ENCODE results near the gene MRPL53.

The MRPL53 gene

DNA sequence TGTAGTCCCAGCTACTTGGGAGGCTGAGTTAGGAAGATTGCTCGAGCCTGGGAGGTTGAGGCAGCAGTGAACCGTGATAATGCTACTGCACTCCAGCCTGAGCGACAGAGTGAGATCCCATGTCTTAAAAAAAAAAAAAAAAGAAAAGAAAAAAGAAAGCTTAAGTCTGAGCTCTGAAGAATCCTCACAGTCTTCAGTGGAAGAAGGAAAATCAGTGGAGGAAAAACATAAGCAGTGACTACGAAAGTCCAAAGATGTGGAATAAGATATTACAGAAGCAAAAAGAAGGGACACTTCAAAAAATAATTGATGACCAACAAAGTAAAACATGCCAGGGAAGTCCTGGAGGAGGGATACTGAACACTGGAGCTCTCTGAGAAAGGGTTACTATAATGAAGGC, 37.8 kb upstream of the MRPL53 start:
- no peak for FAIRE-seq
- no peak for TF ChIP-seq POLR2AphosphoS5 (IDR thresholded peaks at IDR 0.05; ENCODE audit: low read depth, low read length)
- no peak for TF ChIP-seq POLR2A (IDR thresholded peaks at IDR 0.05; ENCODE audit: low read depth, low read length)
- TF ChIP-seq TAF1 (IDR thresholded peaks at IDR 0.05; ENCODE audit: borderline replicate concordance, low read depth, low read length): no peak
- DNase-seq (ENCODE audit: insufficient read length): no peak

GRCh38 chr2:74507926-74508520, 35.5 kb upstream of the MRPL53 start:
- TF ChIP-seq TAF1 (IDR thresholded peaks at IDR 0.05; ENCODE audit: borderline replicate concordance, low read depth, low read length): no peak
- TF ChIP-seq POLR2AphosphoS5 (IDR thresholded peaks at IDR 0.05; ENCODE audit: low read depth, low read length): no peak
- no peak for TF ChIP-seq POLR2A (IDR thresholded peaks at IDR 0.05; ENCODE audit: low read depth, low read length)
- DNase-seq (ENCODE audit: insufficient read length): no peak
- FAIRE-seq: no peak

GRCh38 chr2:74507145-74507925, 34.9 kb upstream of the MRPL53 start, which contains the start of gene PCGF1:
Gene PCGF1, minus strand, starts transcription at chr2:74507695. Its CDS starts 27 bp downstream, at chr2:74507668.
- TF ChIP-seq POLR2A (IDR thresholded peaks at IDR 0.05; ENCODE audit: low read depth, low read length) (peak; percentile 87), POLR2AphosphoS5 (IDR thresholded peaks at IDR 0.05; ENCODE audit: low read depth, low read length) (peak; percentile 85), TAF1 (IDR thresholded peaks at IDR 0.05; ENCODE audit: borderline replicate concordance, low read depth, low read length) (peak; percentile 83)
- peak; percentile 99 for FAIRE-seq
- peak; percentile 93 for DNase-seq (ENCODE audit: insufficient read length)

GRCh38 chr2:74505448-74506246, 33.2 kb upstream of the MRPL53 start:
- DNase-seq (ENCODE audit: insufficient read length) (no peak), FAIRE-seq (no peak)
- TF ChIP-seq POLR2A (IDR thresholded peaks at IDR 0.05; ENCODE audit: low read depth, low read length) (no peak), POLR2AphosphoS5 (IDR thresholded peaks at IDR 0.05; ENCODE audit: low read depth, low read length) (no peak)

GRCh38 chr2:74504591-74504990, 32.1 kb upstream of the MRPL53 start:
- TF ChIP-seq POLR2AphosphoS5 (IDR thresholded peaks at IDR 0.05; ENCODE audit: low read depth, low read length) (no peak), TAF1 (IDR thresholded peaks at IDR 0.05; ENCODE audit: borderline replicate concordance, low read depth, low read length) (no peak), POLR2A (IDR thresholded peaks at IDR 0.05; ENCODE audit: low read depth, low read length) (no peak)
- FAIRE-seq: no peak
- DNase-seq (ENCODE audit: insufficient read length): no peak

GRCh38 chr2:74503506-74504475, 31.3 kb upstream of the MRPL53 start:
- DNase-seq (ENCODE audit: insufficient read length) (no peak), FAIRE-seq (no peak)
- no peak for TF ChIP-seq POLR2A (IDR thresholded peaks at IDR 0.05; ENCODE audit: low read depth, low read length)
- 0 out of 2 replicates have a peak, but pooled peaks have one; percentile 18 for TF ChIP-seq POLR2AphosphoS5 (IDR thresholded peaks at IDR 0.05; ENCODE audit: low read depth, low read length)

DNA sequence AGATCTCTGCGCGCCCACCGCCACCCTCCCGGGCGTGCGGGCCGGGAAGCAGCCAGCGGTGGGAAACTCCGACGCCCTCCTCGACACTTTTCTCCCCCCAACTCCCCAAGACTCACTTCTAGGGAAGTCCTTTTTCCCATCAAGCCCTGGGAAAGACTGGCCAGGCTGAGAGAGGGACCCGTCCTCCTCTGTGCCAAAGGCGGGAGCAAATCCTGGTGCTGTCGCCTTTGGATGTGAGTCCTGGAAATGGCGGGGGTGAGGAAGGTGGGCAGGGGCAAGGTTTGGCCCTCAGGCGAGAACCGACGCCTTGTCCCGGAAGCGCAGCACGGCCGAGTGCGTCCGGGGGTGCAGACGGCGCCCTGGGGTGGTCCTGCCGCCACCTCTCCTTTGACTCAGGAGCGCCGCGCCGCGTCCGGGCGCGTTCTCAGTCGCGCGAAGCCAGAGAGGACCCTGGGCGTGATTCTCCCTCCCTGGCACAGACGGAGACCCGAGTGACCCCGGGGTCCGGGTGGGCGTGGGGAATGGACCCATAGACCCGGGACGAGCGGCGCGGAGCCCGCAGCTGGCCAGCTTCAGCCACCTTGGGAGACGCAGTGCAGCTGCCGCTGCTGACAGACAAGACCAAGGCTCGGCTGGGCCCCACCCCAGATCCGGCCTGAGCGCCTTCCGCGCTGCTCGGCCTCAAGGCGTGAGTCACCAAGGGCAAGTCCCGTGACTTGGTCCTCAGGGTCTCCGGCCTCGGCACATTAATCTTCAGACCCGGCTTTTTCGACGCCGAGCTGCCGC, 30.4 kb upstream of the MRPL53 start:
- FAIRE-seq (peak; percentile 76), DNase-seq (ENCODE audit: insufficient read length) (peak; percentile 84)
- TF ChIP-seq POLR2AphosphoS5 (IDR thresholded peaks at IDR 0.05; ENCODE audit: low read depth, low read length): no peak
- TF ChIP-seq POLR2A (IDR thresholded peaks at IDR 0.05; ENCODE audit: low read depth, low read length): peak; percentile 58; the same call in 1 of the 2 replicates
- TF ChIP-seq TAF1 (IDR thresholded peaks at IDR 0.05; ENCODE audit: borderline replicate concordance, low read depth, low read length): no peak

DNA sequence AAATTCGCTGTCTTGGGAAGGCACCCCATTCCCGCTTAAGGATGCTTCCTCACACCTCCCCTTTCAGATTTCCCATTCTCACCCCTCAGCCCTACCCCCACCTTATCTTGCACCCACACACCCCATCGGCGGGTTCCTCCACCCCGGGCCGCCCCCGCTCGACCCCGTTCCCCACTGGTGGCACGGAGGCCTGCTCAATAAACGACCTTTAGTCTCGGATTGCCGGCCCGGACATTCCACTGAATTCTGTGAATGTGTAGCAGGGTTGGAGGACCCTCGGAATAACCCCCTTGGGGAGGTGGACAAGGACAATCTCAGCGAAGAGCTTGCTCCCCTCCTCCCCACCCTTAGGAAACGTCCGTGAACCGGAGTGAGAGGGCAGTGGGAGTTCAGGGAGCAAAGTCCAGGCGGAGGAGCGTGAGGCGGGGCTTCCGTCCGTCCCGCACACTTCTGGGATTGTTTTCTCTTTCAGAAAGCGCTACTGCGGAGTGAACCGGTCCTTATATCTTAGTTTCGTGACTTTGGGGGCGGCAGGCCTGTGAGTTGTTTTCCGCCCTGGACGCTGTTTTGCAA, 29.8 kb upstream of the MRPL53 start:
- FAIRE-seq: no peak
- TF ChIP-seq POLR2A (IDR thresholded peaks at IDR 0.05; ENCODE audit: low read depth, low read length) (no peak), POLR2AphosphoS5 (IDR thresholded peaks at IDR 0.05; ENCODE audit: low read depth, low read length) (no peak), TAF1 (IDR thresholded peaks at IDR 0.05; ENCODE audit: borderline replicate concordance, low read depth, low read length) (no peak)
- no peak for DNase-seq (ENCODE audit: insufficient read length)

- no peak for DNase-seq (ENCODE audit: insufficient read length)
- FAIRE-seq: no peak
- TF ChIP-seq POLR2AphosphoS5 (IDR thresholded peaks at IDR 0.05; ENCODE audit: low read depth, low read length): no peak
- no peak for TF ChIP-seq POLR2A (IDR thresholded peaks at IDR 0.05; ENCODE audit: low read depth, low read length)
- TF ChIP-seq TAF1 (IDR thresholded peaks at IDR 0.05; ENCODE audit: borderline replicate concordance, low read depth, low read length): no peak
Observed at GRCh38 chr2:74501335-74502071, 29.0 kb upstream of the MRPL53 start.

Measured in GM12892 (cell line).